ENCODE measurements around the gene NEU1. TPM values are rescaled to one million over a fixed set of nuclear protein-coding genes. Genes with fewer than 3 reads are reported as not detected.

Gene NEU1
- total RNA-seq, 1 experiment from 2014 or later, result 36.2 TPM

DNA sequence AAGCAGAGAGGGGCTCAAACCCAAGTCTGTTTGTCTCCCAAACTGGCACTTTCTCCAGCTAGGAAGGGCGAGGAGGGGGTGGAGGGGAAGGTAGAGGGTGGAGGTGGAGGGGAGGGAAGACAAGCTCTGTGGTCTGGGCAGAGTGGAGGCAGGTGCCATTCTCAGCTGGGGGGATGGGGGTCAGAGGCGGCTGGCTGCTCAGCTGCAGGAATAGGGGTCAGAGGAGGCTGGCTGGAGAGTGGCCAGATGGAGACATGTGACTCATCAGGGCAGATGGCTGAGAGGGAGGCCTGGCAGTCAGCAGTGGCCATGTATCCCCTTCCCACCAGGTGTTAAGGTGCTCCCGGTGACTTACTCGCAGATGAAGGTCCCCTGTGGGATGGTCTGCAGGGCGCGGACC, 19.7 kb upstream of the NEU1 start:
- no peaks in the 10 kb centered on the region for H3K9me3 ChIP-seq (ENCODE audit: control insufficient read depth, low read depth, low read length)
- H3K23ac ChIP-seq (ENCODE audit: insufficient read length, low read depth, low read length), result no peak overlapping the region
- H2BK12ac ChIP-seq (ENCODE audit: insufficient read length, low read depth, low read length), result no peak overlapping the region
- H4K5ac ChIP-seq (ENCODE audit: insufficient read length, low read depth, low read length), result no peak overlapping the region
- H3K27ac ChIP-seq (ENCODE audit: insufficient read length, low read depth, low read length), result no peak overlapping the region
- H3K14ac ChIP-seq (ENCODE audit: insufficient read depth, low read length), result no peak overlapping the region
- no peak overlapping the region for H2BK20ac ChIP-seq (ENCODE audit: low read depth, low read length, poor library complexity, severe bottlenecking)
- peaks cover 3 to 22% of the 10 kb centered on the region in 2 experiments for H3K4me1 Mint-ChIP-seq
- H3K79me2 ChIP-seq (ENCODE audit: insufficient read depth, low read length), result no peaks in the 10 kb centered on the region
- H3K27ac Mint-ChIP-seq, result no peak overlapping the region
- no peak overlapping the region for H3K18ac ChIP-seq (ENCODE audit: insufficient read length, low read depth, low read length)
- no peak overlapping the region for H4K91ac ChIP-seq (ENCODE audit: insufficient read length, low read depth, low read length)
- no peaks in the 10 kb centered on the region for H4K20me1 ChIP-seq (ENCODE audit: control insufficient read depth, insufficient read depth, insufficient read length)
- TF ChIP-seq, protein P1, sequence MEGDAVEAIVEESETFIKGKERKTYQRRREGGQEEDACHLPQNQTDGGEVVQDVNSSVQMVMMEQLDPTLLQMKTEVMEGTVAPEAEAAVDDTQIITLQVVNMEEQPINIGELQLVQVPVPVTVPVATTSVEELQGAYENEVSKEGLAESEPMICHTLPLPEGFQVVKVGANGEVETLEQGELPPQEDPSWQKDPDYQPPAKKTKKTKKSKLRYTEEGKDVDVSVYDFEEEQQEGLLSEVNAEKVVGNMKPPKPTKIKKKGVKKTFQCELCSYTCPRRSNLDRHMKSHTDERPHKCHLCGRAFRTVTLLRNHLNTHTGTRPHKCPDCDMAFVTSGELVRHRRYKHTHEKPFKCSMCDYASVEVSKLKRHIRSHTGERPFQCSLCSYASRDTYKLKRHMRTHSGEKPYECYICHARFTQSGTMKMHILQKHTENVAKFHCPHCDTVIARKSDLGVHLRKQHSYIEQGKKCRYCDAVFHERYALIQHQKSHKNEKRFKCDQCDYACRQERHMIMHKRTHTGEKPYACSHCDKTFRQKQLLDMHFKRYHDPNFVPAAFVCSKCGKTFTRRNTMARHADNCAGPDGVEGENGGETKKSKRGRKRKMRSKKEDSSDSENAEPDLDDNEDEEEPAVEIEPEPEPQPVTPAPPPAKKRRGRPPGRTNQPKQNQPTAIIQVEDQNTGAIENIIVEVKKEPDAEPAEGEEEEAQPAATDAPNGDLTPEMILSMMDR (conservative IDR thresholded peaks at IDR 0.05), result no peak
- H2AK5ac ChIP-seq (ENCODE audit: insufficient read length, low read length), result no peak overlapping the region
- WGBS (ENCODE audit: extremely low coverage, insufficient read length, low lambda C conversion rate), result no CpG with 5 or more reads among the region's 6 CpGs
- no peak overlapping the region for H3T11ph ChIP-seq (ENCODE audit: low read length)
- H3K79me1 ChIP-seq (ENCODE audit: insufficient read depth, low read depth, low read length, poor library complexity, severe bottlenecking), result no peaks in the 10 kb centered on the region
- no peak overlapping the region for H3K4me2 ChIP-seq (ENCODE audit: insufficient read depth, insufficient read length, low read length)
- no peak overlapping the region for H2BK120ac ChIP-seq (ENCODE audit: low read depth, low read length, poor library complexity, severe bottlenecking)
- no peak overlapping the region for H3K56ac ChIP-seq (ENCODE audit: insufficient read length, low read depth, low read length)
- no peaks in the 10 kb centered on the region for H3K27me3 ChIP-seq (ENCODE audit: insufficient read depth, low read length)
- no peak overlapping the region for H2AFZ ChIP-seq (ENCODE audit: low read length)
- DNase-seq, result no peak
- H3K36me3 Mint-ChIP-seq (ENCODE audit: insufficient read depth in 1 of 3, low read depth in 3 of 3), result peaks cover 56 to 78% (median 77%) of the 10 kb centered on the region in 3 experiments; a peak in 6 of 7 replicates
- H4K8ac ChIP-seq (replicated peaks; ENCODE audit: insufficient read length, low read depth, low read length), result no peak overlapping the region
- H2BK5ac ChIP-seq (ENCODE audit: insufficient read length, low read length), result no peak overlapping the region
- H3K4ac ChIP-seq (ENCODE audit: low read depth, low read length), result no peak overlapping the region
- no peaks in the 10 kb centered on the region for H3K9me3 Mint-ChIP-seq
- H3K27me3 Mint-ChIP-seq (ENCODE audit: low read depth), result no peaks in the 10 kb centered on the region
- no peak overlapping the region for H2BK15ac ChIP-seq (ENCODE audit: low read depth, low read length)
- no peak overlapping the region for H3K4me3 Mint-ChIP-seq
- H3K23me2 ChIP-seq (ENCODE audit: insufficient read length, low read depth, low read length, poor library complexity, severe bottlenecking), result no peaks in the 10 kb centered on the region
- no peak overlapping the region for H3K9ac ChIP-seq (ENCODE audit: extremely low read depth, insufficient read length, low read length)
- no peaks in the 10 kb centered on the region for H3K4me1 ChIP-seq (ENCODE audit: insufficient read depth, low read length)
